Measurements from ENCODE around the gene PPP2R3B.
"Not testable (repeated sequence)": the region's sequence is repeated elsewhere in the genome, so short reads cannot be mapped to it uniquely, and the experiment has no call there.

Gene PPP2R3B

DNA sequence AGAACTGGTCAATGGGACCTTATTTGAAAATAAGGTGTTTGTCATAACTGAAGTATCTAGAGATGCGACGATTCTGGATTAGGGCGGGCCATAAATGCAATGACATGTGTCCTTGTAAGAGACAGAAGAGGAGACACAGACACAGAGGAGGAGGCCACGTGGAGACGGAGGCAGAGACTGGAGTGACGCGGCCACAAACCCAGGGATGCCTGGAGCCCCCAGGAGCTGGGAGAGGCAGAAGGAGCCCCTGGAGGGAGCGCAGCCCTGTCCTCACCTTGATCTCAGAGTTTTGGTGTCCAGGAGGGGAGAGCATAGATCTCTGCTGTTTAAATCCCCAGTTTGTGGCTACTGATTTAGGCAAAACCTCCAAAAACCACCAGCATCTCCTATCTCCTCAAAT lies 73.2 kb downstream of the PPP2R3B start:
- H3K27me3 ChIP-seq (ENCODE audit: control insufficient read depth, insufficient read depth, low read length, poor library complexity, severe bottlenecking), result no peaks in the 10 kb centered on the region
- peaks cover 33% of the 10 kb centered on the region for H3K36me3 ChIP-seq (ENCODE audit: control insufficient read depth, insufficient read depth, low read length)
- H3K9me3 ChIP-seq (ENCODE audit: control insufficient read depth, low read length), result no peaks in the 10 kb centered on the region
- H3K4me1 ChIP-seq (ENCODE audit: control insufficient read depth, insufficient read depth, low read length), result no peaks in the 10 kb centered on the region
- no peak overlapping the region for H3K27ac ChIP-seq (ENCODE audit: insufficient read depth, low read depth, low read length, poor library complexity, severe bottlenecking)
- no peak overlapping the region for H3K4me3 ChIP-seq (ENCODE audit: insufficient read depth, low read depth, low read length)
- 97% methylated on average over 8 of the region's 8 CpGs for WGBS, 2 experiments

DNA sequence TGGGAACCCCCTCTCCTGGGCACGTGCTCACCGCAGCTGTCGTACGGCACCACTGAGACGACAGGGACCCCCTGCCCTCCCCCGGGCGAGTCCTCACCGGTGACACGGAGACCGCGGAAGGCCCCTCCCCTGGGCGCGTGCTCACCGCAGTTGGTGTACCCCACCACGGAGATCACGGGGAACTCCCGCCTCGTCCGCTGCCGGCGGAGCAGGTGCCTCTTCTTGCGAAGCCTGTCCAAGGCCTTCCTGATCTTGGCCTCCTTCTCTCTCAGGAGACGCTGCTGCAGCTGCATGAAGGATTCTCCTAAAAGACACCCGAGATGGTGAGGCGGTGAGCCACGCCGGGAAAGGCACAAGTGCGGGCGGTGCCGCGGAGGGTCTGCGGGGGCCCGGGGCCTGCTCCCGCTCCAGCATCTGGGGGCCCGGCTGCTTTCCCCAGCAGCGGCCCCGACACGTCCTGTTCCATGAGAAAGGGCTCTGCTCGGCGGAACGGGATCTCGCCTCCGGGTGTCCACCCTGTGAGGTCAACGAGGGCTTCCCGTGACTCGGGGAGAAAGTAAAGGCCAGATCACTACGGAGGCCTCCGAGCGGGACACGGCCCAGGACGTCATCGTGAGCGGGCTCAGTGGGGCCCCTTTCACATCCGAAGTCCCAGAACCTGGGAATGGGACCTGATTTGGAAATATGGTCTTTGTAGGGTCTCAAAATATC lies 73.9 kb downstream of the PPP2R3B start:
- WGBS, 2 experiments, result 95% methylated on average over 54 of the region's 54 CpGs
- no peak overlapping the region for H3K4me3 ChIP-seq (ENCODE audit: insufficient read depth, low read depth, low read length)
- H3K27ac ChIP-seq (ENCODE audit: insufficient read depth, low read depth, low read length, poor library complexity, severe bottlenecking), result no peak overlapping the region
- H3K36me3 ChIP-seq (ENCODE audit: control insufficient read depth, insufficient read depth, low read length), result peaks cover 38% of the 10 kb centered on the region
- no peaks in the 10 kb centered on the region for H3K4me1 ChIP-seq (ENCODE audit: control insufficient read depth, insufficient read depth, low read length)
- no peaks in the 10 kb centered on the region for H3K27me3 ChIP-seq (ENCODE audit: control insufficient read depth, insufficient read depth, low read length, poor library complexity, severe bottlenecking)
- H3K9me3 ChIP-seq (ENCODE audit: control insufficient read depth, low read length), result no peaks in the 10 kb centered on the region

DNA sequence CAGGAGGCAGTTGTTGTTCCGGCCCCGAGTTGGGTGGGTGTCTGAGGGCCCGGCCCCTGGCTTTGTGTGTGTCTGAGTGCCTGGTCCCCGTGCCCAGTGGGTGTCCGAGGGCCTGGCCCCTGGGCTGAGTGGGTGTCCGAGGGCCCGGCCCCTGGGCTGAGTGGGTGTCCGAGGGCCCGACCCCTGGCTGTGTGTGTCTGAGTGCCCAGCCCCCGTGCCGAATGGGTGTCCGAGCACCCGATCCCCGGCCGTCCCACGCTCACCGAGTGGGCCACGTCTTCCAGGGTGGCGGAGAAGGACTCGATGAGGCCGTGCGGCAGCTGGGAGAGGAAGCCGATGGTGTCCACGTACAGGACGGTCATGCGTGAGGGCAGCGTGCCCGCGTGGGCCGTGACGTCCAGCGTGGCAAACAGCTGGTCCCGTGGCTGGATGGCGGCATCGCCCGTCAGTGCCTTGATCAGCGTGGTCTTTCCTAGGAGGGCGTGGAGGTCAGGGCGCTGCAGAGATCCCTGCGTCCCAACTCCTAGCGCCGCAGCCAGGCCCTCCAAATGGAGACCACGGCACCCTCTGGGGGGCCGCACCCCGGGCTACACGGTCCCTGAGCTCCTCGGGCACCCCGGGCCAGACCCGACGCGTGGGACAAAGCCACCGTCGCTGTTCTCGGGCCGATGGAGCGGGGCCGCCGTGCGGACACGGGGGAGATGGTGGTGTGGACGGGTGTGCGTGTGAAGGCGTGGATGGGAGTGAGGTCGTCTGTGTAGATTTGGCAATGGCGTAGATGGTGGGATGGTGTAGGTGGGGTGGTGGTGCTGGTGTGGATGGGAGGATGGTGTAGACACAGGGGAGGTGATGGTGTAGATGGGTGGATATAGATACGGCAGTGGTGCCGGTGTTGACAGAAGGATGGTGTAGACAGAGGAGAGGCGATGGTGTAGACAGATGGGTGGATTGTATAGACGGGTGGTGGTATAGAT lies 75.3 kb downstream of the PPP2R3B start:
- 95% methylated on average over 69 of the region's 69 CpGs for WGBS, 2 experiments
- Histone ChIP-seq H3K27me3 (ENCODE audit: control insufficient read depth, insufficient read depth, low read length, poor library complexity, severe bottlenecking) (no peaks in the 10 kb centered on the region), H3K9me3 (ENCODE audit: control insufficient read depth, low read length) (no peaks in the 10 kb centered on the region), H3K27ac (ENCODE audit: insufficient read depth, low read depth, low read length, poor library complexity, severe bottlenecking) (no peak overlapping the region), H3K4me3 (ENCODE audit: insufficient read depth, low read depth, low read length) (no peak overlapping the region), H3K36me3 (ENCODE audit: control insufficient read depth, insufficient read depth, low read length) (peaks cover 46% of the 10 kb centered on the region), H3K4me1 (ENCODE audit: control insufficient read depth, insufficient read depth, low read length) (no peaks in the 10 kb centered on the region)

DNA sequence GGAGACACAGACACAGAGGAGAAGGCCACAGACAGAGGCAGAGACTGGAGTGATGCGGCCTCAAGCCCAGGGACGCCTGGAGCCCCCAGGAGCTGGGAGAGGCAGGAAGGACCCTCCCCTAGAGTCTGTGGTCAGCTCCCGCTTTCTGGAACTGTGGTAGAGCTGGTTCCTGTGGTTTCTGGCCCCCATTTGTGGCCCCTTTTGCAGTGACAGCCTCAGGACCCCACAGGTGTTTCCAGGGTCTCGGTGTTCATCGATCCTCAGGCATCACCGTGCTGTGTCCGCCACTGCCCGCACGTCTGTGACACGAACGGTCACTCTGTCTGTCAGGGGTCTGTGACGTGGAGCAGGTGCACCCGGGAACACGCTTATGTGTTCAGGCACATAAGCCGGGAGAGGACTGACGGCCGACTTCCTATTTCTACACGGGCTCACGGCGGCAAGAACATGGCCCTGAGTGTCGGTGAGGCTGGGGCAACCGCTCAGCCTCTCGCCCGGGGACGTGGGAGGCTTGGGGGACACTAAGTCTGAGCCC lies 76.0 kb downstream of the PPP2R3B start:
- WGBS, 2 experiments, result 91 to 93% methylated on average over 25 of the region's 25 CpGs
- no peaks in the 10 kb centered on the region for H3K4me1 ChIP-seq (ENCODE audit: control insufficient read depth, insufficient read depth, low read length)
- no peak overlapping the region for H3K4me3 ChIP-seq (ENCODE audit: insufficient read depth, low read depth, low read length)
- no peaks in the 10 kb centered on the region for H3K27me3 ChIP-seq (ENCODE audit: control insufficient read depth, insufficient read depth, low read length, poor library complexity, severe bottlenecking)
- no peak overlapping the region for H3K27ac ChIP-seq (ENCODE audit: insufficient read depth, low read depth, low read length, poor library complexity, severe bottlenecking)
- no peaks in the 10 kb centered on the region for H3K9me3 ChIP-seq (ENCODE audit: control insufficient read depth, low read length)
- H3K36me3 ChIP-seq (ENCODE audit: control insufficient read depth, insufficient read depth, low read length), result peaks cover 50% of the 10 kb centered on the region

DNA sequence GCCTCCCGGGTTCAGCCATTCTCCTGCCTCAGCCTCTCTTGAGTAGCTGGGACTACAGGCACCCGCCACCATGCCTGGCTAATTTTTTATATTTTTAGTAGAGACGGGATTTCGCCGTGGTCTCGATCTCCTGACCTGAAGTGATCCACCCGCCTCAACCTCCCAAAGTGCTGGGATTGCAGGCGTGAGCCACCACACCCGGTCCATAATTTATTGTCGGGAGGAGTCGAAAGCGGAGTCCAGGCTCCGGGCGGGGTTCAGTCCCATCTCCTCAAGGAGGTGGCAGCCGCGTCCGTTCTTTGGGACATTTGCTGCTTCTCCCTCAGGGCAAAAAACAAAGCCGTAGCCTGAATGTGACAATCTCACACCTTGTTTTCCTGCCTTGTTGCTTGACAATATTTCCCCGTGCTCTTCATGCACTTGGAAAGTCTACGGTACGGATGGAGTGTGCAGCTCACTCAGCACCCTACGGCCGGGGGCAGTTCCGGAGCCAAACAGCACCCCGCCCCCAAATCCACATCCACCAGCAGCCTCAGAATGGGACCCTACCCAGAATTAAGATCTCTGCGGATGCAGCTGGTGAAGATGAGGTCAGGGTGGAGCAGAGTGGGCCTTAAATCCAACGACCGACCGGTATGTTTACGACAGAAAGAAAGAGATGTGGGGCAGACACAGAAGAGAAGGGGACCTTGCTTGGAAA lies 77.7 kb downstream of the PPP2R3B start:
- 93 to 94% methylated on average over 30 of the region's 30 CpGs for WGBS, 2 experiments
- H3K27me3 ChIP-seq (ENCODE audit: control insufficient read depth, insufficient read depth, low read length, poor library complexity, severe bottlenecking), result no peaks in the 10 kb centered on the region

DNA sequence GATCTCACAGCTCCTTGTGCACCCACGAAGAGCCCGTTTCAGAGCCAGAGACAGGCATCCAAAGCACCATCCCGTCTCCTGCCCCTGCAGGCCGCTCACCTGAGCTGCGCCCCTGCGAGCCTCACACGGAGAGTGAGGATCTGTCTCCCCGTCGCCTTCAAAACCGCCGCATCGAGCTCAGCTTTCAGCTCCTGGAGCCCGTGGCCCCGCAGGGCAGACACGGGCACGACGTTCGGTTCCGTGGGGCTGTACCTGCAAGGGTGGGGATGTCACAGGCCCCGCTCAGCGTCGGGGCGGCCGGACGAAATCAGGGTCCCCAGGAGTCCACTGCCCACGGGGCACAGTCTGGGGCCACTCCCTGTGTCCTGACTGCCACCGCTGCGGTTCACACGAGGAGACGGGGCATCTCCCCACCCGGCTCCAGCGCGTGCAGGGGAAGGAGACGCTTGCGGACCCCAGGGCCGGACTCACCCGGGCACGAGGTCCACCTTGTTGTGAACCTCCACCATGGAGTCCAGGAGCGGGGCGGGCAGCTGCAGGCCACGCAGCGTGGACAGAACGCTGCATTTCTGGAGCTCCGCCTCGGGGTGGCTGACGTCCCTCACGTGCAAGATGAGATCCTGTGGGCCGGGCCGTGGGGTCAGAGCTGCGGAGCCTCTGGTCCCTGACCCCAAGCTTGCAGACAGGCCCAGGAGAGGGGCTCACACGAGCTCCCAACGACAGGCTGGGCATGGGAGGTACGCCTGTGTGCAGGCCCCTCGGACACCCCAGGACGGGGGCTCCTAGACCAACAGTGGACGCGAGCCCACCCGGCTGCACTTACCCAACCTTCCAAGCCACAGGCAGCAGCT lies 79.2 kb downstream of the PPP2R3B start:
- peaks cover 47% of the 10 kb centered on the region for H3K36me3 ChIP-seq (ENCODE audit: control insufficient read depth, insufficient read depth, low read length)
- H3K4me1 ChIP-seq (ENCODE audit: control insufficient read depth, insufficient read depth, low read length), result no peaks in the 10 kb centered on the region
- H3K27ac ChIP-seq (ENCODE audit: insufficient read depth, low read depth, low read length, poor library complexity, severe bottlenecking), result no peak overlapping the region
- 96 to 97% methylated on average over 58 of the region's 58 CpGs for WGBS, 2 experiments
- H3K9me3 ChIP-seq (ENCODE audit: control insufficient read depth, low read length), result no peaks in the 10 kb centered on the region
- no peak overlapping the region for H3K4me3 ChIP-seq (ENCODE audit: insufficient read depth, low read depth, low read length)
- no peaks in the 10 kb centered on the region for H3K27me3 ChIP-seq (ENCODE audit: control insufficient read depth, insufficient read depth, low read length, poor library complexity, severe bottlenecking)

More for the DNA sequence above, 77.7 kb downstream of the PPP2R3B start:
- Histone ChIP-seq H3K4me3 (ENCODE audit: insufficient read depth, low read depth, low read length) (no peak overlapping the region), H3K27ac (ENCODE audit: insufficient read depth, low read depth, low read length, poor library complexity, severe bottlenecking) (no peak overlapping the region), H3K4me1 (ENCODE audit: control insufficient read depth, insufficient read depth, low read length) (no peaks in the 10 kb centered on the region), H3K36me3 (ENCODE audit: control insufficient read depth, insufficient read depth, low read length) (peaks cover 54% of the 10 kb centered on the region), H3K9me3 (ENCODE audit: control insufficient read depth, low read length) (no peaks in the 10 kb centered on the region)

DNA sequence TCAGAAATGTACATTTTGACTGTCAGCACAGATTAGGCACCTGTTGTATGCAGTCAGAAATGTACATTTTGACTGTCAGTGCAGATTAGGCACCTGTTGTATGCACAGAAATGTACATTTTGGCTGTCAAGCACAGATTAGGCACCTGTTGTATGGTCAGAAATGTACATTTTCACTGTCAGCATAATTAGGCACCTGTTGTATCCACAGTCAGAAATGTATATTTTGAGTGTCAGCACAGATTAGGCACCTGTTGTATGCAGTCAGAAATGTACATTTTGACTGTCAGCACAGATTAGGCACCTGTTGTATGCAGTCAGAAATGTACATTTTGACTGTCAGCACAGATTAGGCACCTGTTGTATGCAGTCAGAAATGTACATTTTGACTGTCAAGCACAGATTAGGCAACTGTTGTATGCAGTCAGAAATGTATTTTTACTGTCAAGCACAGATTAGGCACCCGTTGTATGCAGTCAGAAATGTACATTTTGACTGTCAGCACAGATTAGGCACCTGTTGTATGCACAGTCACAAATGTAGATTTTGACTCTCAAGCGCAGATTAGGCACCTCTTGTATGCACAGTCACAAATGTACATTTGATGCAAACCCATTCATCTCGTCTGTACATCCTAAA lies 80.0 kb downstream of the PPP2R3B start:
- peaks cover 48% of the 10 kb centered on the region for H3K36me3 ChIP-seq (ENCODE audit: control insufficient read depth, insufficient read depth, low read length)
- not testable (repeated sequence) for H3K27me3 ChIP-seq (ENCODE audit: control insufficient read depth, insufficient read depth, low read length, poor library complexity, severe bottlenecking); H3K4me1 ChIP-seq (ENCODE audit: control insufficient read depth, insufficient read depth, low read length); H3K4me3 ChIP-seq (ENCODE audit: insufficient read depth, low read depth, low read length); H3K27ac ChIP-seq (ENCODE audit: insufficient read depth, low read depth, low read length, poor library complexity, severe bottlenecking); H3K9me3 ChIP-seq (ENCODE audit: control insufficient read depth, low read length)
- 95 to 96% methylated on average over 3 of the region's 3 CpGs for WGBS, 2 experiments

DNA sequence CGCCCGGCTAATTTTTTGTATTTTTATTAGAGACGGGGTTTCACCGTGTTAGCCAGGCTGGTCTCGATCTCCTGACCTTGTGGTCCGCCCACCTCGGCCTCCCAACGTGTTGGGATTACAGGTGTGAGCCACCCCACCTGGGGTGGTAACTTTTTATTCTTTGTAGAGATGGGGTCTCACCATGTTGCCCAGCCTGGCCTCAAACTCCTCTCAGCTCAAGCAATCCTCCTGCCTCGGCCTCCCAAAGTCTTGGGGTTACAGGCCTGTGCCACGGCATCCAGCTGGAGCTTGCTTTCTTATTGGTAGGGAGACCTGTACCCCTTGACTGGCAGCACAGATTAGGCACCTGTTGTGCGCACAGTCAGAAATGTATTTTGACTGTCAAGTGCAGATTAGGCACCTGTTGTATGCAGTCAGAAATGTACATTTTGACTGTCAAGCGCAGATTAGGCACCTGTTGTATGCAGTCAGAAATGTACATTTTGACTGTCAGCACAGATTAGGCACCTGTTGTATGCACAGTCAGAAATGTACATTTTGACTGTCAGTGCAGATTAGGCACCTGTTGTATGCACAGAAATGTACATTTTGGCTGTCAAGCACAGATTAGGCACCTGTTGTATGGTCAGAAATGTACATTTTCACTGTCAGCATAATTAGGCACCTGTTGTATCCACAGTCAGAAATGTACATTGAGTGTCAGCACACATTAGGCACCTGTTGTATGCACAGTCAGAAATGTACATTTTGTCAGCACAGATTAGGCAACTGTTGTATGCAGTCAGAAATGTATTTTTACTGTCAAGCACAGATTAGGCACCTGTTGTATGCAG lies 80.7 kb downstream of the PPP2R3B start:
- H3K27ac ChIP-seq (ENCODE audit: insufficient read depth, low read depth, low read length, poor library complexity, severe bottlenecking); H3K27me3 ChIP-seq (ENCODE audit: control insufficient read depth, insufficient read depth, low read length, poor library complexity, severe bottlenecking); H3K4me3 ChIP-seq (ENCODE audit: insufficient read depth, low read depth, low read length); H3K9me3 ChIP-seq (ENCODE audit: control insufficient read depth, low read length); H3K4me1 ChIP-seq (ENCODE audit: control insufficient read depth, insufficient read depth, low read length): not testable (repeated sequence)
- H3K36me3 ChIP-seq (ENCODE audit: control insufficient read depth, insufficient read depth, low read length), result peaks cover 43% of the 10 kb centered on the region
- 94 to 95% methylated on average over 12 of the region's 12 CpGs for WGBS, 2 experiments

Data from ectodermal cell (in vitro differentiated cells).